WTC11 (cell line): ENCODE data around the gene NECAB2. TPM values are rescaled to one million over a fixed set of nuclear protein-coding genes. Genes with fewer than 3 reads are reported as not detected.

Experiments used
- ATAC-seq: fragments of 200-7000 bp; cut with Tn5 transposase; 2 replicates; pipeline ENCODE4 v1.10.0; 2021; ENCODE audit warnings: mild to moderate bottlenecking, moderate library complexity
- CTCF ChIA-PET: fragments of 300-600 bp; sonication (Branson Sonifier 250); formaldehyde crosslinking; loops from one replicate; lab custom pipeline; 2021; ENCODE audit warnings: antibody characterized with exemption; lab: Charles Lee
- POLR2A ChIA-PET: fragments of 350-600 bp; sonication (Branson Sonifier 250); formaldehyde crosslinking; loops from one replicate; lab custom pipeline; 2021; ENCODE audit warnings: antibody characterized with exemption; lab: Charles Lee
- DNase-seq: peaks from one replicate; pipeline ENCODE4 v3.0.0; 2021; ENCODE audit warnings: low spot score
- H3K27ac Mint-ChIP-seq: 2 replicates; pipeline ENCODE4 v1.8.0; 2021; ENCODE audit warnings: mixed read lengths
- H3K27me3 Mint-ChIP-seq: 2 replicates; pipeline ENCODE4 v1.8.0; 2021; ENCODE audit warnings: low read depth, mild to moderate bottlenecking, moderate library complexity, mixed read lengths
- H3K36me3 Mint-ChIP-seq: 2 replicates; pipeline ENCODE4 v1.8.0; 2021; ENCODE audit warnings: mixed read lengths
- H3K4me1 Mint-ChIP-seq: 2 replicates; pipeline ENCODE4 v1.8.0; 2022; ENCODE audit warnings: mixed read lengths
- H3K4me3 Mint-ChIP-seq: 2 replicates; pipeline ENCODE4 v1.8.0; 2021; ENCODE audit warnings: mild to moderate bottlenecking, moderate library complexity, mixed read lengths
- H3K9me3 Mint-ChIP-seq: 2 replicates; pipeline ENCODE4 v1.8.0; 2021; ENCODE audit warnings: mixed read lengths
- EMX1 ChIP-seq: fragments of 250-450 bp; sonication (Bioruptor Pico); IDR thresholded peaks from 2 replicates; pipeline ENCODE4 v1.8.0; 2021; ENCODE audit warnings: mild to moderate bottlenecking
- FOXK1 ChIP-seq: sonication (generic); formaldehyde crosslinking; IDR thresholded peaks from 2 replicates; pipeline ENCODE4 v1.8.0; 2022; ENCODE audit warnings: mild to moderate bottlenecking, moderate library complexity, missing genetic modification reagents
- FOXP1 ChIP-seq: sonication (generic); formaldehyde crosslinking; IDR thresholded peaks from 2 replicates; pipeline ENCODE4 v1.8.0; 2022; ENCODE audit warnings: missing genetic modification reagents, mild to moderate bottlenecking, moderate library complexity, borderline replicate concordance
- JAZF1 ChIP-seq: fragments of 250-450 bp; sonication (Bioruptor Pico); IDR thresholded peaks from 2 replicates; pipeline ENCODE4 v1.9.0; 2021; ENCODE audit warnings: moderate library complexity, mild to moderate bottlenecking, inconsistent platforms
- JUN ChIP-seq: sonication (generic); formaldehyde crosslinking; IDR thresholded peaks from 2 replicates; pipeline ENCODE4 v1.8.0; 2023; ENCODE audit warnings: mild to moderate bottlenecking, missing genetic modification reagents
- NR2C2 ChIP-seq: sonication (generic); formaldehyde crosslinking; IDR thresholded peaks from 2 replicates; pipeline ENCODE4 v1.8.0; 2022; ENCODE audit warnings: mild to moderate bottlenecking, missing genetic modification reagents
- RORB ChIP-seq: fragments of 250-450 bp; sonication (Bioruptor Pico); IDR thresholded peaks from 2 replicates; pipeline ENCODE4 v1.9.0; 2021; ENCODE audit warnings: mild to moderate bottlenecking
- ZNF396 ChIP-seq: fragments of 250-450 bp; sonication (Bioruptor Pico); IDR thresholded peaks from 2 replicates; pipeline ENCODE4 v1.8.0; 2021; ENCODE audit warnings: mild to moderate bottlenecking, moderate library complexity, borderline replicate concordance
- ZNF671 ChIP-seq: fragments of 250-450 bp; sonication (Bioruptor Pico); IDR thresholded peaks from 2 replicates; pipeline ENCODE4 v1.8.0; 2021; ENCODE audit warnings: mild to moderate bottlenecking
- total RNA-seq: library from RNA; stranded (reverse); gene quantifications from 3 replicates; pipeline ENCODE4 v1.2.3, GENCODE V29; 2021
- TF ChIP-seq, protein P1 (sequence below): fragments of 250-450 bp; sonication (Bioruptor Pico); IDR thresholded peaks from 2 replicates; pipeline ENCODE4 v1.8.0; 2021; ENCODE audit warnings: mild to moderate bottlenecking
- TF ChIP-seq, protein P2 (sequence below): sonication (generic); formaldehyde crosslinking; IDR thresholded peaks from 2 replicates; pipeline ENCODE4 v1.8.0; 2023; ENCODE audit warnings: mild to moderate bottlenecking, missing genetic modification reagents
- TF ChIP-seq, protein P3 (sequence below): sonication (generic); formaldehyde crosslinking; IDR thresholded peaks from 2 replicates; pipeline ENCODE4 v1.8.0; 2022; ENCODE audit warnings: missing genetic modification reagents
- TF ChIP-seq, protein P4 (sequence below): sonication (generic); formaldehyde crosslinking; conservative IDR thresholded peaks from 2 replicates; pipeline ENCODE4 v1.8.1; 2022; ENCODE audit warnings: mild to moderate bottlenecking, missing genetic modification reagents
- TF ChIP-seq, protein P5 (sequence below): sonication (generic); formaldehyde crosslinking; IDR thresholded peaks from 2 replicates; pipeline ENCODE4 v1.8.0; 2022; ENCODE audit warnings: mild to moderate bottlenecking, missing genetic modification reagents
- TF ChIP-seq, protein P6 (sequence below): fragments of 250-450 bp; sonication (Bioruptor Pico); IDR thresholded peaks from 2 replicates; pipeline ENCODE4 v1.9.0; 2021; ENCODE audit warnings: mild to moderate bottlenecking

Gene NECAB2
- total RNA-seq, 1 experiment from 2014 or later: 2.9 TPM

DNA sequence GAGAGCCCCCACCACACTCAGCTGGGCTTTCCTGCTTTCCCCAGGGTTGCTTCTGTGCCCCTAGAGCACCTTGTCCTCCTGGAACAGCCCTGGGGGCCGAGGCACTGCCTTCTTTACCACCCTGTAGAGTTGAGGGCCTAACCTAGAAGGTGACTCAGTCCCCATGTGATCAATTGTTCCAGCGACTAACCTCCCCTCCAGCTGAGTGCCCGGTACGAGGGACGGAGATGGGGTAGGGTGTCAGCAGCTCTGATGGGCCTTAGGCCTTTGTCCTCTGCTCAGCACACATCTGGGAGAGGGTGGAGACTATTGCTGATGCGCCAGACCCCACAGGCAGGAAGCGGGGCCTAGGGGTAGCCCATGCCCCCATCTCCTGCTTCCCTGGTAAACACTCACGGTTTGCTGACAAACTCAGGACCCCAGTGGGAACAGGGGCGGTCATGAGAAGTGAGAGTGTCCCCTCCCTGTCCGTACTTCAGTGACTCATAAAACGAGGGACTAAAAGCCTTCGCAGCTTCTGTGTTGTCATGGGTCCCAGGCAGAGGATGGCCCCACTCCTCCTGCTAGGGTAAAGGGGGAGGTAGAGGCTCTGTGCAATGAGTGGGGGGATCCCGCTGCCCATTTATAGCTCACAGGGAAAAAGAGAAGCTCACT, 33.1 kb downstream of the NECAB2 start (continued):
- TF ChIP-seq, protein P1, sequence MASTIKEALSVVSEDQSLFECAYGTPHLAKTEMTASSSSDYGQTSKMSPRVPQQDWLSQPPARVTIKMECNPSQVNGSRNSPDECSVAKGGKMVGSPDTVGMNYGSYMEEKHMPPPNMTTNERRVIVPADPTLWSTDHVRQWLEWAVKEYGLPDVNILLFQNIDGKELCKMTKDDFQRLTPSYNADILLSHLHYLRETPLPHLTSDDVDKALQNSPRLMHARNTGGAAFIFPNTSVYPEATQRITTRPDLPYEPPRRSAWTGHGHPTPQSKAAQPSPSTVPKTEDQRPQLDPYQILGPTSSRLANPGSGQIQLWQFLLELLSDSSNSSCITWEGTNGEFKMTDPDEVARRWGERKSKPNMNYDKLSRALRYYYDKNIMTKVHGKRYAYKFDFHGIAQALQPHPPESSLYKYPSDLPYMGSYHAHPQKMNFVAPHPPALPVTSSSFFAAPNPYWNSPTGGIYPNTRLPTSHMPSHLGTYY (CRISPR knock-in tag): no peak
- TF ChIP-seq, protein P2, sequence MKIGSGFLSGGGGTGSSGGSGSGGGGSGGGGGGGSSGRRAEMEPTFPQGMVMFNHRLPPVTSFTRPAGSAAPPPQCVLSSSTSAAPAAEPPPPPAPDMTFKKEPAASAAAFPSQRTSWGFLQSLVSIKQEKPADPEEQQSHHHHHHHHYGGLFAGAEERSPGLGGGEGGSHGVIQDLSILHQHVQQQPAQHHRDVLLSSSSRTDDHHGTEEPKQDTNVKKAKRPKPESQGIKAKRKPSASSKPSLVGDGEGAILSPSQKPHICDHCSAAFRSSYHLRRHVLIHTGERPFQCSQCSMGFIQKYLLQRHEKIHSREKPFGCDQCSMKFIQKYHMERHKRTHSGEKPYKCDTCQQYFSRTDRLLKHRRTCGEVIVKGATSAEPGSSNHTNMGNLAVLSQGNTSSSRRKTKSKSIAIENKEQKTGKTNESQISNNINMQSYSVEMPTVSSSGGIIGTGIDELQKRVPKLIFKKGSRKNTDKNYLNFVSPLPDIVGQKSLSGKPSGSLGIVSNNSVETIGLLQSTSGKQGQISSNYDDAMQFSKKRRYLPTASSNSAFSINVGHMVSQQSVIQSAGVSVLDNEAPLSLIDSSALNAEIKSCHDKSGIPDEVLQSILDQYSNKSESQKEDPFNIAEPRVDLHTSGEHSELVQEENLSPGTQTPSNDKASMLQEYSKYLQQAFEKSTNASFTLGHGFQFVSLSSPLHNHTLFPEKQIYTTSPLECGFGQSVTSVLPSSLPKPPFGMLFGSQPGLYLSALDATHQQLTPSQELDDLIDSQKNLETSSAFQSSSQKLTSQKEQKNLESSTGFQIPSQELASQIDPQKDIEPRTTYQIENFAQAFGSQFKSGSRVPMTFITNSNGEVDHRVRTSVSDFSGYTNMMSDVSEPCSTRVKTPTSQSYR (CRISPR knock-in tag): no peak
- no peak for TF ChIP-seq ZNF671 (CRISPR knock-in tag)
- no peak for TF ChIP-seq EMX1 (CRISPR knock-in tag)
- no peak for TF ChIP-seq NR2C2 (CRISPR knock-in tag)
- TF ChIP-seq, protein P3, sequence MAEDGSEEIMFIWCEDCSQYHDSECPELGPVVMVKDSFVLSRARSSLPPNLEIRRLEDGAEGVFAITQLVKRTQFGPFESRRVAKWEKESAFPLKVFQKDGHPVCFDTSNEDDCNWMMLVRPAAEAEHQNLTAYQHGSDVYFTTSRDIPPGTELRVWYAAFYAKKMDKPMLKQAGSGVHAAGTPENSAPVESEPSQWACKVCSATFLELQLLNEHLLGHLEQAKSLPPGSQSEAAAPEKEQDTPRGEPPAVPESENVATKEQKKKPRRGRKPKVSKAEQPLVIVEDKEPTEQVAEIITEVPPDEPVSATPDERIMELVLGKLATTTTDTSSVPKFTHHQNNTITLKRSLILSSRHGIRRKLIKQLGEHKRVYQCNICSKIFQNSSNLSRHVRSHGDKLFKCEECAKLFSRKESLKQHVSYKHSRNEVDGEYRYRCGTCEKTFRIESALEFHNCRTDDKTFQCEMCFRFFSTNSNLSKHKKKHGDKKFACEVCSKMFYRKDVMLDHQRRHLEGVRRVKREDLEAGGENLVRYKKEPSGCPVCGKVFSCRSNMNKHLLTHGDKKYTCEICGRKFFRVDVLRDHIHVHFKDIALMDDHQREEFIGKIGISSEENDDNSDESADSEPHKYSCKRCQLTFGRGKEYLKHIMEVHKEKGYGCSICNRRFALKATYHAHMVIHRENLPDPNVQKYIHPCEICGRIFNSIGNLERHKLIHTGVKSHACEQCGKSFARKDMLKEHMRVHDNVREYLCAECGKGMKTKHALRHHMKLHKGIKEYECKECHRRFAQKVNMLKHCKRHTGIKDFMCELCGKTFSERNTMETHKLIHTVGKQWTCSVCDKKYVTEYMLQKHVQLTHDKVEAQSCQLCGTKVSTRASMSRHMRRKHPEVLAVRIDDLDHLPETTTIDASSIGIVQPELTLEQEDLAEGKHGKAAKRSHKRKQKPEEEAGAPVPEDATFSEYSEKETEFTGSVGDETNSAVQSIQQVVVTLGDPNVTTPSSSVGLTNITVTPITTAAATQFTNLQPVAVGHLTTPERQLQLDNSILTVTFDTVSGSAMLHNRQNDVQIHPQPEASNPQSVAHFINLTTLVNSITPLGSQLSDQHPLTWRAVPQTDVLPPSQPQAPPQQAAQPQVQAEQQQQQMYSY (CRISPR knock-in tag): no peak

DNA sequence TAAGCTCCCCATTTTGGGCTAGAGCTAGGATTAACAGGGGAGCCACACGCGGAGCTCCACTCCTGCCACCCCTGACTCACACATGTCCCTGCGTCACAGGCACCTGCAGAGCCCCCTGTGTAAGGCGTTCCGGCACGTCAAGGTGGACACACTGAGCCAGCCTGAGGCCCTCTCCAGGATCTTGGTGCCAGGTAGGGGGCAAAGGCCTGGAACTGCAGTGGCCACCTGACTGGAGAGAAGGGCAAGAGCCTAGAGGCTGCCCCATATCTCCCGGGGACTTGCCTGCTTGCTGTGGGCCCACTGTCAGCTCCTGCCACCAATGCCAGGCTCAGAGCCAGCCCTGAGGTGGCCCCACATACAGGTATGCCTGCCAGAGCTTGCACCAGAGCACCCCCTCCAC, 33.7 kb downstream of the NECAB2 start:
- no peaks in the 10 kb centered on the region for H3K4me1 Mint-ChIP-seq
- no peak overlapping the region for H3K27ac Mint-ChIP-seq
- H3K9me3 Mint-ChIP-seq: no peaks in the 10 kb centered on the region
- DNase-seq: no peak
- no peaks in the 10 kb centered on the region for H3K36me3 Mint-ChIP-seq
- POLR2A ChIA-PET: interaction anchor here (1.9 kb wide), 1 partner anchor 12 kb away, joined by 8 read pairs; no protein-coding TSS in a partner anchor
- no peak overlapping the region for H3K4me3 Mint-ChIP-seq
- ATAC-seq: no peak
- CTCF ChIA-PET: interaction anchor here (0.9 to 2.3 kb wide), 3 partner anchors 12 to 39 kb away, joined by 3 to 15 read pairs (median 3); no protein-coding TSS in a partner anchor
- no peaks in the 10 kb centered on the region for H3K27me3 Mint-ChIP-seq
- TF ChIP-seq EMX1 (CRISPR knock-in tag) (no peak), ZNF671 (CRISPR knock-in tag) (no peak), FOXK1 (CRISPR knock-in tag) (no peak), RORB (CRISPR knock-in tag) (no peak), ZNF396 (CRISPR knock-in tag) (no peak), JAZF1 (CRISPR knock-in tag) (no peak), FOXP1 (CRISPR knock-in tag) (no peak), JUN (CRISPR knock-in tag) (no peak)
- TF ChIP-seq, protein P4, sequence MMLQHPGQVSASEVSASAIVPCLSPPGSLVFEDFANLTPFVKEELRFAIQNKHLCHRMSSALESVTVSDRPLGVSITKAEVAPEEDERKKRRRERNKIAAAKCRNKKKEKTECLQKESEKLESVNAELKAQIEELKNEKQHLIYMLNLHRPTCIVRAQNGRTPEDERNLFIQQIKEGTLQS (CRISPR knock-in tag): no peak
- TF ChIP-seq, protein P5, sequence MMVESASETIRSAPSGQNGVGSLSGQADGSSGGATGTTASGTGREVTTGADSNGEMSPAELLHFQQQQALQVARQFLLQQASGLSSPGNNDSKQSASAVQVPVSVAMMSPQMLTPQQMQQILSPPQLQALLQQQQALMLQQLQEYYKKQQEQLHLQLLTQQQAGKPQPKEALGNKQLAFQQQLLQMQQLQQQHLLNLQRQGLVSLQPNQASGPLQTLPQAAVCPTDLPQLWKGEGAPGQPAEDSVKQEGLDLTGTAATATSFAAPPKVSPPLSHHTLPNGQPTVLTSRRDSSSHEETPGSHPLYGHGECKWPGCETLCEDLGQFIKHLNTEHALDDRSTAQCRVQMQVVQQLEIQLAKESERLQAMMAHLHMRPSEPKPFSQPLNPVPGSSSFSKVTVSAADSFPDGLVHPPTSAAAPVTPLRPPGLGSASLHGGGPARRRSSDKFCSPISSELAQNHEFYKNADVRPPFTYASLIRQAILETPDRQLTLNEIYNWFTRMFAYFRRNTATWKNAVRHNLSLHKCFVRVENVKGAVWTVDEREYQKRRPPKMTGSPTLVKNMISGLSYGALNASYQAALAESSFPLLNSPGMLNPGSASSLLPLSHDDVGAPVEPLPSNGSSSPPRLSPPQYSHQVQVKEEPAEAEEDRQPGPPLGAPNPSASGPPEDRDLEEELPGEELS (CRISPR knock-in tag): no peak
- TF ChIP-seq, protein P6, sequence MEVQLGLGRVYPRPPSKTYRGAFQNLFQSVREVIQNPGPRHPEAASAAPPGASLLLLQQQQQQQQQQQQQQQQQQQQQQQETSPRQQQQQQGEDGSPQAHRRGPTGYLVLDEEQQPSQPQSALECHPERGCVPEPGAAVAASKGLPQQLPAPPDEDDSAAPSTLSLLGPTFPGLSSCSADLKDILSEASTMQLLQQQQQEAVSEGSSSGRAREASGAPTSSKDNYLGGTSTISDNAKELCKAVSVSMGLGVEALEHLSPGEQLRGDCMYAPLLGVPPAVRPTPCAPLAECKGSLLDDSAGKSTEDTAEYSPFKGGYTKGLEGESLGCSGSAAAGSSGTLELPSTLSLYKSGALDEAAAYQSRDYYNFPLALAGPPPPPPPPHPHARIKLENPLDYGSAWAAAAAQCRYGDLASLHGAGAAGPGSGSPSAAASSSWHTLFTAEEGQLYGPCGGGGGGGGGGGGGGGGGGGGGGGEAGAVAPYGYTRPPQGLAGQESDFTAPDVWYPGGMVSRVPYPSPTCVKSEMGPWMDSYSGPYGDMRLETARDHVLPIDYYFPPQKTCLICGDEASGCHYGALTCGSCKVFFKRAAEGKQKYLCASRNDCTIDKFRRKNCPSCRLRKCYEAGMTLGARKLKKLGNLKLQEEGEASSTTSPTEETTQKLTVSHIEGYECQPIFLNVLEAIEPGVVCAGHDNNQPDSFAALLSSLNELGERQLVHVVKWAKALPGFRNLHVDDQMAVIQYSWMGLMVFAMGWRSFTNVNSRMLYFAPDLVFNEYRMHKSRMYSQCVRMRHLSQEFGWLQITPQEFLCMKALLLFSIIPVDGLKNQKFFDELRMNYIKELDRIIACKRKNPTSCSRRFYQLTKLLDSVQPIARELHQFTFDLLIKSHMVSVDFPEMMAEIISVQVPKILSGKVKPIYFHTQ (CRISPR knock-in tag): no peak
- TF ChIP-seq, protein P1 (CRISPR knock-in tag): no peak
